ENCODE measurements around the gene AGPS. TPM values are rescaled to one million over a fixed set of nuclear protein-coding genes. Genes with fewer than 3 reads are reported as not detected.

AGPS gene
- polyA plus RNA-seq, 1 of the 3 experiments (the other 2 are of a cell fraction), result 10.9 TPM

GRCh38 chr2:177593402-177593801, 200.8 kb downstream of the AGPS start (continued):
- TF ChIP-seq, protein P1, sequence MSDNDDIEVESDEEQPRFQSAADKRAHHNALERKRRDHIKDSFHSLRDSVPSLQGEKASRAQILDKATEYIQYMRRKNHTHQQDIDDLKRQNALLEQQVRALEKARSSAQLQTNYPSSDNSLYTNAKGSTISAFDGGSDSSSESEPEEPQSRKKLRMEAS (IDR thresholded peaks at IDR 0.05; ENCODE audit: low read depth), result no peak
- TF ChIP-seq, protein P2, sequence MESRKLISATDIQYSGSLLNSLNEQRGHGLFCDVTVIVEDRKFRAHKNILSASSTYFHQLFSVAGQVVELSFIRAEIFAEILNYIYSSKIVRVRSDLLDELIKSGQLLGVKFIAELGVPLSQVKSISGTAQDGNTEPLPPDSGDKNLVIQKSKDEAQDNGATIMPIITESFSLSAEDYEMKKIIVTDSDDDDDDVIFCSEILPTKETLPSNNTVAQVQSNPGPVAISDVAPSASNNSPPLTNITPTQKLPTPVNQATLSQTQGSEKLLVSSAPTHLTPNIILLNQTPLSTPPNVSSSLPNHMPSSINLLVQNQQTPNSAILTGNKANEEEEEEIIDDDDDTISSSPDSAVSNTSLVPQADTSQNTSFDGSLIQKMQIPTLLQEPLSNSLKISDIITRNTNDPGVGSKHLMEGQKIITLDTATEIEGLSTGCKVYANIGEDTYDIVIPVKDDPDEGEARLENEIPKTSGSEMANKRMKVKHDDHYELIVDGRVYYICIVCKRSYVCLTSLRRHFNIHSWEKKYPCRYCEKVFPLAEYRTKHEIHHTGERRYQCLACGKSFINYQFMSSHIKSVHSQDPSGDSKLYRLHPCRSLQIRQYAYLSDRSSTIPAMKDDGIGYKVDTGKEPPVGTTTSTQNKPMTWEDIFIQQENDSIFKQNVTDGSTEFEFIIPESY (IDR thresholded peaks at IDR 0.05; ENCODE audit: borderline replicate concordance, low read depth), result no peak
- no peak for TF ChIP-seq REST (IDR thresholded peaks at IDR 0.05; ENCODE audit: low read depth, low read length)

Small RNA genes lying within 50 kb of the gene (small RNA-seq; reads per million reads assigned to genes)
- 0 reads per million in 7 experiments for gene RF01210

Other genes with a start within 250 kb of the AGPS start
- gene HNRNPA3, start 180.0 kb upstream of the AGPS start, polyA plus RNA-seq (2012; rRNA removed), result 86.5 and 102 TPM in 2 replicates
- gene NFE2L2, start 128.0 kb upstream of the AGPS start, polyA plus RNA-seq (2012; rRNA removed), result 40.9 and 61.9 TPM in 2 replicates

Data from SK-N-SH (cell line).